Uterus (tissue), 4 donors: ENCODE results near the gene ADCY9. TPM values are rescaled to one million over a fixed set of nuclear protein-coding genes. Genes with fewer than 3 reads are reported as not detected.
"Not testable (repeated sequence)": the region's sequence is repeated elsewhere in the genome, so short reads cannot be mapped to it uniquely, and the experiment has no call there.

ENCODE experiments used
- DNase-seq, 2 donors: peaks; one replicate each; pipeline ENCODE4 v3.0.0-alpha.2; 2019 to 2020
- H3K27ac ChIP-seq, 2 donors: fragments of 200-600 bp; sonication (generic); 1 replicate in 1 of 2; 2 replicates in 1 of 2; pipeline ENCODE4 v1.5.1; 2016 to 2018
- H3K27me3 ChIP-seq, 2 donors: fragments of 200-600 bp; sonication (generic); one replicate each; pipeline ENCODE4 v1.5.1; 2018 to 2019; ENCODE audit warnings: control low read depth in 1 of 2
- H3K36me3 ChIP-seq, 2 donors: fragments of 200-600 bp; sonication (generic); one replicate each; pipeline ENCODE4 v1.5.1; 2019; ENCODE audit warnings: control low read depth in 1 of 2
- H3K4me1 ChIP-seq, 2 donors: fragments of 200-600 bp; sonication (generic); one replicate each; pipeline ENCODE4 v1.5.1; 2018 to 2019; ENCODE audit warnings: control low read depth in 1 of 2
- H3K4me3 ChIP-seq, 2 donors: fragments of 200-600 bp; sonication (generic); 1 replicate in 1 of 2; 2 replicates in 1 of 2; pipeline ENCODE4 v1.5.1; 2018 to 2019; ENCODE audit warnings: mild to moderate bottlenecking in 1 of 2
- H3K9me3 ChIP-seq, 2 donors: fragments of 200-600 bp; sonication (generic); one replicate each; pipeline ENCODE4 v1.5.1; 2019; ENCODE audit warnings: control low read depth in 1 of 2
- POLR2A ChIP-seq, 2 donors: fragments of 450-650 bp; IDR thresholded peaks; one replicate each; pipeline ENCODE4 v1.6.1; 2016; ENCODE audit warnings: antibody characterized with exemption in 2 of 2, mild to moderate bottlenecking in 1 of 2, moderate library complexity in 1 of 2
- intact Hi-C: fragments of 100-400 bp; cut with DNase I; formaldehyde crosslinking; loops from one replicate; pipeline ENCODE4 v1.15.1; 2023; ENCODE audit warnings: low total_unique reads
- total RNA-seq, 4 donors: library from RNA; depleted of rRNA in 3 of 4; stranded (reverse); fragments of >200 nt in 3 of 4; gene quantifications; one replicate each; pipeline versions ENCODE4 v1.1.0 to v1.2.4, GENCODE V29; 2014 to 2023
- TF ChIP-seq, protein P1 (sequence below), 4 experiments: fragments of 200-600 bp in 2 of 4; fragments of 450-650 bp in 2 of 4; sonication (generic) in 2 of 4; IDR thresholded peaks; one replicate each; pipeline ENCODE4 v1.5.1; 2016 to 2019; ENCODE audit warnings: antibody characterized with exemption in 4 of 4, mild to moderate bottlenecking in 2 of 4, moderate library complexity in 1 of 4
- donor health status: DM: yes; HTN: yes; CAD: no.

Gene ADCY9
- total RNA-seq, 4 donors from 2014 or later = 2.8 to 34.7 (median 20.2) TPM

DNA sequence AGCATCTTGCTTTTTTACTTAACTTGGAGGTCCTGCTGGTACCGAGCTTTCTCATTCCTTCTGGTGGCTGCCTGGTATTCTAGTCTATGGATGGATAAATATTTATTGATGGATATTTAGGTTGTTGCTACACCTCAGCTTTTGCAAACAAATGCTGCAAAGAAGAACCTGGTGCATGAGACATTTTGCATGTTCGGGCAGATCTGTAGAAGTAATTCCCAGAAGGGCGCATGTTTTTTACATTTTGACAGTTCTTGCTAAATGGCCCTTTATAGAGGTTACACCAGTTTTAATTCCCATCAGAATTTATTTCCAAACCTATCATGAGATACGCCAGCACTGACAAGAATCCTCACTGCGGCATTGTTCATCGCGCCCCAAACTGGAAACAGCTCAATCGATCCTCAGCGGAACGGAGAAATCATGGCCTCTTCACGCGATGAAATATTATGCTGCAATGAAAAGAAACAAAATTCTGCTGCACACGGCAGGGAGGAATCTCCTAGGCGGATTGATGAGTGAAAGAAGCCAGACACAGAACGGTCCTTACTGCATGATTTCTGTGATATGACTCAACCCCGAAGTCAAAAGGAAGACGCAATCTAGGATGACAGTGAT lies 167.8 kb downstream of the ADCY9 start:
- DNase-seq = no peak
- Histone ChIP-seq H3K4me1 (no peaks in the 10 kb centered on the region), H3K36me3 (no peaks in the 10 kb centered on the region), H3K9me3 (no peaks in the 10 kb centered on the region), H3K4me3 (no peak overlapping the region), H3K27ac (no peak overlapping the region), H3K27me3 (no peaks in the 10 kb centered on the region)
- intact Hi-C loops = no loop called here
- TF ChIP-seq, protein P1, sequence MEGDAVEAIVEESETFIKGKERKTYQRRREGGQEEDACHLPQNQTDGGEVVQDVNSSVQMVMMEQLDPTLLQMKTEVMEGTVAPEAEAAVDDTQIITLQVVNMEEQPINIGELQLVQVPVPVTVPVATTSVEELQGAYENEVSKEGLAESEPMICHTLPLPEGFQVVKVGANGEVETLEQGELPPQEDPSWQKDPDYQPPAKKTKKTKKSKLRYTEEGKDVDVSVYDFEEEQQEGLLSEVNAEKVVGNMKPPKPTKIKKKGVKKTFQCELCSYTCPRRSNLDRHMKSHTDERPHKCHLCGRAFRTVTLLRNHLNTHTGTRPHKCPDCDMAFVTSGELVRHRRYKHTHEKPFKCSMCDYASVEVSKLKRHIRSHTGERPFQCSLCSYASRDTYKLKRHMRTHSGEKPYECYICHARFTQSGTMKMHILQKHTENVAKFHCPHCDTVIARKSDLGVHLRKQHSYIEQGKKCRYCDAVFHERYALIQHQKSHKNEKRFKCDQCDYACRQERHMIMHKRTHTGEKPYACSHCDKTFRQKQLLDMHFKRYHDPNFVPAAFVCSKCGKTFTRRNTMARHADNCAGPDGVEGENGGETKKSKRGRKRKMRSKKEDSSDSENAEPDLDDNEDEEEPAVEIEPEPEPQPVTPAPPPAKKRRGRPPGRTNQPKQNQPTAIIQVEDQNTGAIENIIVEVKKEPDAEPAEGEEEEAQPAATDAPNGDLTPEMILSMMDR (IDR thresholded peaks at IDR 0.05) = no peak
- TF ChIP-seq POLR2A (IDR thresholded peaks at IDR 0.05) = no peak

DNA sequence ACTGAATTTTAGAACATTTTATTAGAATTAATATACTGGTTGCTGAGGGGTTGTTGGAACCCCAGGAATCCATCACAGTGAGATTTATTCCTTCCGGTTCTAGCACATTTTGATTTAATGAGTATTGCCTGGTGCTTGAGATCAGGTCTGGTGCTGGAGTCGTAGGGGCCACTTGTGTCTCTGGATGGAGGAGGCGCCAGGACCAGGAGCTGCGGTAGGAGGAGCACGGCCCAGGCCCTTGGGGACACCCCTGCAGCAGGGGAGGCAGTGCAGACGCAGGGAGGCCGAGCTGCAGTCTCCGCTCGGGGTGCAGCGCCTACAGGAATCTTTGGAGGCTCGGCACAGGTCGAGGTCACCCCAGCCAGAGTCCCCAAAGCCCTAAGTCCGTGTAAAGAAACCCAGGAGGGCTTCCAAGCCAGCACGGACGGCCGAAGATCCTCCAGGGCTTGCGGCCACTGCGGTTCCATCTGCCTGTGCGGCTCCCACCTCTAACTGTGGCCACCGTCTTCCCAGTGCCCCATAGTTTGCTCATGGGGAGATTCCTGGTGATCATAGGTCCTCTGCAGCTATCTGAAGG lies 169.6 kb downstream of the ADCY9 start:
- Histone ChIP-seq H3K4me1 (no peaks in the 10 kb centered on the region), H3K4me3 (no peak overlapping the region), H3K27ac (no peak overlapping the region), H3K9me3 (no peaks in the 10 kb centered on the region), H3K36me3 (no peaks in the 10 kb centered on the region), H3K27me3 (no peaks in the 10 kb centered on the region)
- intact Hi-C loops = no loop called here
- DNase-seq = no peak
- TF ChIP-seq, protein P1 (IDR thresholded peaks at IDR 0.05) = no peak
- no peak for TF ChIP-seq POLR2A (IDR thresholded peaks at IDR 0.05)

DNA sequence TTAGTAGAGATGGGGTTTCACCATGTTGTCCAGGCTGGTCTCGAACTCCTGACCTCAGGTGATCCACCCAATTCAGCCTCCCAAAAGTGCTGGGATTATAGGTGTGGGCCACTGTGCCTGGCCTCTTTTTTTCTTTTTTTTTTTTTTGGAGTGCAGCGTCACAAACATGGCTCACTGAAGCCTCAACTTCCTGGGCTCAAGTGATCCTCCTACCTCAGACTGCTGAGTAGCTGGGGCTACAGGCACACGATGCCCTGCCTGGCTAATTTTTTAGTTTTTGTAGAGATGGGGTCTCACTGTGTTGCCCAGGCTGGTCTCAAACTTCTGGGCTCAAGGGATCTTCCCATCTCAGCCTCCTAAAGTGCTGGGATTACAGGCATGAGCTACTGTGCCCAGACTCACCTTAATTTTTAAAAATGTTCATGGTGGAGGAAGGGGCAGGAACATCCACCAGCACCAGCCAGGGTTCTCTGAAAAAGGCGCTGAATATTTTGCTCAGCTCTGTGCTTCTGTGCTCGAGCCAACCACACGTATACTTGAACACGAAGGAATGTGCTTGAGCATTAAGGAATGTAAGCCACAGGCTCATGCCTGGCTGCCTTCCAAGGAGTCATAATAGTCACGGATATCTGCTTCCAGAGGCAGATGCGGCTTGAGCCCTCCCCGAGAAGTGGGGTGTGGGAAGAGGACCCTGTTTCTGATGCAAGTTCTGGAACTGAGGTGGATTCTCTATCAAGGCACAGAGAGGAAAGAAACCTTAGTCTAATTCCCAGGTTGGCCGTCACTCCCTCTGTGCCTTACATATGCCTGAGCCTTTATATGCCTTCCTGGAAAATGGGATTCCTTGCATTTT lies 170.3 kb downstream of the ADCY9 start:
- Histone ChIP-seq H3K36me3 (no peaks in the 10 kb centered on the region), H3K4me3 (no peak overlapping the region), H3K27ac (no peak overlapping the region), H3K9me3 (no peaks in the 10 kb centered on the region), H3K4me1 (no peaks in the 10 kb centered on the region), H3K27me3 (no peaks in the 10 kb centered on the region)
- intact Hi-C loops = no loop called here
- TF ChIP-seq, protein P1 (IDR thresholded peaks at IDR 0.05) = no peak
- no peak for TF ChIP-seq POLR2A (IDR thresholded peaks at IDR 0.05)
- DNase-seq = no peak

DNA sequence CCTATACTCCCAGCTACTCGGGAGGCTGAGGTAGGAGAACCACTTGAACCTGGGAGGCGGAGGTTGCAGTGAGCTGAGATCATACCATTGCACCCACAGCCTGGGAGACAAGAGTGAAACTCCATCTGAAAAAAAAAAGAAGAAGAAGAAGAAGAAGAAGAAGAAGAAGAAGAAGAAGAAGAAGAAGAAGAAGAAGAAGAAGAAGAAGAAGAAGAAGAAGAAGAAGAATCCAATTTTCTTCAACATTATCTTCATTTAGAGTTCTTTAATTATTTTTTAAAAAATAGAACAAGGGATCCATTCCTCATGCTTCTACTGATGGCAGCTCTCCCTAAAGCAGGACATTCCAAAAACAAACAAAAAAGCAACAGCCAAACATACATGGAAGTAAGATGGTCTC lies 171.8 kb downstream of the ADCY9 start:
- H3K4me3 ChIP-seq, DNase-seq, H3K36me3 ChIP-seq, H3K27me3 ChIP-seq, intact Hi-C loops, H3K4me1 ChIP-seq, H3K27ac ChIP-seq, H3K9me3 ChIP-seq: not testable (repeated sequence)

DNA sequence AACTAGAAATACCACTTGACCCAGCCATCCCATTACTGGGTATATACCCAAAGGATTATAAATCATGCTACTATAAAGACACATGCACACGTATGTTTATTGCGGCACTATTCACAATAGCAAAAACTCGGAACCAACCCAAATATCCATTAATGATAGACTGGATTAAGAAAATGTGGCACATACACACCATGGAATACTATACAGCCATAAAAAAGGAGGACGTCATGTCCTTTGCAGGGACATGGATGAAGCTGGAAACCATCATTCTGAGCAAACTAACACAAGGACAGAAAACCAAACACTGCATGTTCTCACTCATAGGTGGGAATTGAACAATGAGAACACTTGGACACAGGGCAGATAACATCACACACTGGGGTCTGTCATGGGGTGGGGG lies 174.1 kb downstream of the ADCY9 start:
- H3K36me3 ChIP-seq, intact Hi-C loops, H3K27me3 ChIP-seq, DNase-seq, H3K27ac ChIP-seq, H3K9me3 ChIP-seq, H3K4me3 ChIP-seq, H3K4me1 ChIP-seq: not testable (repeated sequence)
